MM.1S (cell line): ENCODE measurements around the gene TECTB.
"Not testable (repeated sequence)": the region's sequence is repeated elsewhere in the genome, so short reads cannot be mapped to it uniquely, and the experiment has no call there.

Source experiments
- CTCF ChIP-seq: fragments of 300-600 bp; sonication (generic); IDR thresholded peaks from 2 replicates; pipeline ENCODE4 v1.5.1; 2016; ENCODE audit warnings: antibody characterized with exemption, low read length, mixed read lengths
- EZH2 ChIP-seq: fragments of 300-600 bp; sonication (generic); optimal IDR thresholded peaks from 2 replicates; pipeline ENCODE3; 2017; ENCODE audit warnings: low read depth, mild to moderate bottlenecking, antibody characterized with exemption, low read length, mixed read lengths
- EZH2phosphoT487 ChIP-seq: fragments of 300-600 bp; sonication (generic); IDR thresholded peaks from 2 replicates; pipeline ENCODE4 v1.6.1; 2018; ENCODE audit warnings: antibody characterized with exemption, low read length

DNA sequence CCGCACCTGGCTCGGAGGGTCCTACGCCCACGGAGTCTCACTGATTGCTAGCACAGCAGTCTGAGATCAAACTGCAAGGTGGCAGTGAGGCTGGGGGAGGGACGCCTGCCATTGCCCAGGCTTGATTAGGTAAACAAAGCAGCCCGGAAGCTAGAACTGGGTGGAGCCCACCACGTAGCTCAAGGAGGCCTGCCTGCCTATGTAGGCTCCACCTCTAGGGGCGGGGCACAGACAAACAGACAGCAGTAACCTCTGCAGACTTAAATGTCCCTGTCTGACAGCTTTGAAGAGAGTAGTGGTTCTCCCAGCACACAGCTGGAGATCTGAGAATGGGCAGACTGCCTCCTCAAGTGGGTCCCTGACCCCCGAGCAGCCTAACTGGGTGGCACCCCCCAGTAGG, 32.0 kb upstream of the TECTB start:
- TF ChIP-seq EZH2, CTCF, EZH2phosphoT487: not testable (repeated sequence)
